GM12892 (cell line): ENCODE data around the gene FOXO3.
"Not testable (repeated sequence)": the region's sequence is repeated elsewhere in the genome, so short reads cannot be mapped to it uniquely, and the experiment has no call there.

ENCODE experiments used
- DNase-seq: peaks from one replicate; pipeline ENCODE4 v3.0.0; 2011; ENCODE audit not compliant: insufficient read length
- FAIRE-seq: peaks from 2 replicates; lab custom pipeline; 2011; peaks lifted over from hg19 to GRCh38; lab: Jason Lieb, UNC
- POLR2A ChIP-seq: IDR thresholded peaks from 2 replicates; pipeline ENCODE4 v1.6.1; 2011; ENCODE audit warnings: low read depth, low read length, control low read depth
- POLR2AphosphoS5 ChIP-seq: IDR thresholded peaks from 2 replicates; pipeline ENCODE4 v1.6.1; 2011; ENCODE audit warnings: low read depth, low read length, control low read depth
- TAF1 ChIP-seq: IDR thresholded peaks from 2 replicates; pipeline ENCODE4 v1.6.1; 2011; ENCODE audit warnings: low read depth, mild to moderate bottlenecking, control low read depth, low read length, borderline replicate concordance

FOXO3 gene

GRCh38 chr6:108650781-108651180 lies 90.1 kb downstream of the FOXO3 start:
- FAIRE-seq, result no peak
- TF ChIP-seq TAF1 (no peak), POLR2AphosphoS5 (no peak), POLR2A (no peak)

GRCh38 chr6:108651340-108652227 lies 90.9 kb downstream of the FOXO3 start:
- DNase-seq (no peak), FAIRE-seq (no peak)
- TF ChIP-seq POLR2AphosphoS5 (no peak), POLR2A (no peak), TAF1 (no peak)

More at GRCh38 chr6:108650781-108651180, 90.1 kb downstream of the FOXO3 start:
- DNase-seq, result no peak

GRCh38 chr6:108652375-108652774 lies 91.7 kb downstream of the FOXO3 start:
- TF ChIP-seq POLR2A (no peak), TAF1 (no peak), POLR2AphosphoS5 (no peak)
- FAIRE-seq, result no peak
- no peak for DNase-seq

GRCh38 chr6:108653949-108654348 lies 93.2 kb downstream of the FOXO3 start:
- FAIRE-seq (no peak), DNase-seq (no peak)
- TF ChIP-seq POLR2AphosphoS5, result no peak
- TF ChIP-seq POLR2A, result no peak
- no peak for TF ChIP-seq TAF1

- TF ChIP-seq TAF1 (no peak), POLR2AphosphoS5 (no peak), POLR2A (no peak)
- FAIRE-seq (no peak), DNase-seq (no peak)
Measured at GRCh38 chr6:108654465-108655106, 93.9 kb downstream of the FOXO3 start.

- TF ChIP-seq TAF1, result no peak
- TF ChIP-seq POLR2A, result no peak
- no peak for TF ChIP-seq POLR2AphosphoS5
- DNase-seq (no peak), FAIRE-seq (no peak)
Measured at GRCh38 chr6:108655806-108656651, 95.3 kb downstream of the FOXO3 start.

- FAIRE-seq (no peak), DNase-seq (no peak)
- no peak for TF ChIP-seq TAF1
- no peak for TF ChIP-seq POLR2A
- TF ChIP-seq POLR2AphosphoS5, result no peak
Measured at GRCh38 chr6:108656836-108657235, 96.1 kb downstream of the FOXO3 start.

- FAIRE-seq (no peak), DNase-seq (no peak)
- TF ChIP-seq POLR2A (no peak), POLR2AphosphoS5 (no peak), TAF1 (no peak)
Measured at GRCh38 chr6:108658174-108658573, 97.5 kb downstream of the FOXO3 start.

GRCh38 chr6:108658785-108659184 lies 98.1 kb downstream of the FOXO3 start:
- FAIRE-seq, DNase-seq: not testable (repeated sequence)

- FAIRE-seq (no peak), DNase-seq (no peak)
- TF ChIP-seq POLR2A (no peak), TAF1 (no peak), POLR2AphosphoS5 (no peak)
Measured at GRCh38 chr6:108660251-108660650, 99.5 kb downstream of the FOXO3 start.

GRCh38 chr6:108661430-108661829 lies 100.7 kb downstream of the FOXO3 start:
- FAIRE-seq, result no peak
- DNase-seq, result no peak

GRCh38 chr6:108661982-108662381 lies 101.3 kb downstream of the FOXO3 start:
- no peak for TF ChIP-seq POLR2AphosphoS5
- no peak for DNase-seq
- no peak for FAIRE-seq

More at GRCh38 chr6:108661430-108661829, 100.7 kb downstream of the FOXO3 start:
- no peak for TF ChIP-seq POLR2A
- TF ChIP-seq POLR2AphosphoS5, result no peak
- no peak for TF ChIP-seq TAF1

- DNase-seq (no peak), FAIRE-seq (no peak)
- TF ChIP-seq POLR2AphosphoS5, result no peak
- TF ChIP-seq POLR2A, result no peak
- no peak for TF ChIP-seq TAF1
Measured at GRCh38 chr6:108662702-108663101, 102.0 kb downstream of the FOXO3 start.

- not testable (repeated sequence) for FAIRE-seq, DNase-seq
Measured at GRCh38 chr6:108663494-108664064, 102.9 kb downstream of the FOXO3 start.
